ENCODE data around the gene NSMF. TPM values are rescaled to one million over a fixed set of nuclear protein-coding genes. Genes with fewer than 3 reads are reported as not detected.

Gene NSMF
- total and polyA plus RNA-seq, 2 donors (not counting 3 experiments of a cell fraction or from before 2014, with no cell fraction given): 43.3 to 53.7 TPM

DNA sequence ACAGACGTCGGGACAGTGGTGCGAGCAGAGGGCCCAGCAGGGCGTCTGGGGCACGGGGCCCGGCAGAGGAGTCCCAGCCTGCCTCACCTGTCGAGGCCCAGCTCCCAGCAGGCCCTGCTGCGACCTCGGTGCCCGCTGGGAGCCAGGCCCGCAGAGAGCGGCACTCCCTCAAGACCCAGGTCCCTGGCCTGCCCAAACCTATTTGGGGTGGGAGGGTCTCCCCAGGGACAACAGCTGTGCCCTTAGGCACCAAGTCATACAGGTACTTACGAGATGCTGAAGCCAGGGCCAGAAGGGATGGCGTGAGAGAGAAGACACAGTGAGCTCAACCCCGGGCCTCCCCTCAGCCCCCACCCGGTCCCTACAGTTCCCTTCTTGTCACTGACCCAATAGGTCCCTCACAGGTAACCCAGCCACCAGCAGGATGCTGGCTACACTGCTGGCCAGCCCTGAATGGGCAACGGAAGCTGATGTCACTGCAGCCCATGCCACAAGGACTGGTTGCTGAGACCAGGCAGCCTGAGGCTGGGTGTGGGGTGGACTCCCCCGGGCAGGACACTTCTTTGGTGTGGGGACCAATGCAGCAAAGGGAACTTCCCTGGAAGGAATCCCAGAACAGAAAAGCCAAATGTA, 3.7 kb downstream of the NSMF start:
- no peaks in the 10 kb centered on the region for H3K9me1 ChIP-seq (replicated peaks; ENCODE audit: control insufficient read depth, extremely low read depth, insufficient read depth, low read length)
- DNase-seq (ENCODE audit: low read depth, low spot score): no peak
- no peak for TF ChIP-seq FOS (IDR thresholded peaks at IDR 0.05; ENCODE audit: borderline replicate concordance, insufficient read depth, low read length)
- TF ChIP-seq MYC (IDR thresholded peaks at IDR 0.05; ENCODE audit: low read depth, low read length): no peak
- no peak for TF ChIP-seq JUN (IDR thresholded peaks at IDR 0.05; ENCODE audit: borderline replicate concordance, insufficient read depth, insufficient read length, low read depth)
- TF ChIP-seq POLR2A (IDR thresholded peaks at IDR 0.05; ENCODE audit: low read depth, low read length): no peak
- no peak for TF ChIP-seq GATA2 (IDR thresholded peaks at IDR 0.05; ENCODE audit: insufficient read depth, insufficient read length, low read depth, low read length)
- TF ChIP-seq, protein P1, sequence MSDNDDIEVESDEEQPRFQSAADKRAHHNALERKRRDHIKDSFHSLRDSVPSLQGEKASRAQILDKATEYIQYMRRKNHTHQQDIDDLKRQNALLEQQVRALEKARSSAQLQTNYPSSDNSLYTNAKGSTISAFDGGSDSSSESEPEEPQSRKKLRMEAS (IDR thresholded peaks at IDR 0.05; ENCODE audit: insufficient read depth, insufficient read length): no peak
- TF ChIP-seq CTCF (IDR thresholded peaks at IDR 0.05; ENCODE audit: extremely low read depth in 1 of 2, insufficient read depth in 1 of 2, low read depth in 1 of 2, low read length in 2 of 2): no peak
- dilution Hi-C loops (cut with MboI; ENCODE audit: extremely low pct_ligation_motif_present, low sequenced_read_pairs) (no loop called here), intact Hi-C loops (cut with micrococcal nuclease) (no loop called here)
- H3K27ac ChIP-seq (ENCODE audit: insufficient read depth, low read depth, low read length): no peak overlapping the region
- H3K4me1 ChIP-seq (ENCODE audit: control insufficient read depth, extremely low read depth, insufficient read depth, low read length): peaks cover 11% of the 10 kb centered on the region
- H3K36me3 ChIP-seq (ENCODE audit: control insufficient read depth in 2 of 2, extremely low read depth in 1 of 2, insufficient read depth in 2 of 2, low read length in 2 of 2): peaks cover 0 to 4% of the 10 kb centered on the region in 2 experiments
- FAIRE-seq: no peak
- no peak overlapping the region for H3K4me3 ChIP-seq (replicated peaks in 1 of 3; ENCODE audit: insufficient read depth in 1 of 3, low read depth in 1 of 3, low read length in 3 of 3)
- no peak overlapping the region for H2AFZ ChIP-seq (ENCODE audit: low read depth, low read length)
- H3K9ac ChIP-seq (replicated peaks; ENCODE audit: extremely low read depth, insufficient read depth, low read length): no peak overlapping the region
- no peaks in the 10 kb centered on the region for H3K9me3 ChIP-seq (replicated peaks; ENCODE audit: control insufficient read depth, insufficient read depth, low read length)
- peaks cover 9% of the 10 kb centered on the region for H3K79me2 ChIP-seq (ENCODE audit: control insufficient read depth, insufficient read depth, low read length)
- no peak overlapping the region for H3K4me2 ChIP-seq (ENCODE audit: insufficient read depth, low read length)
- ChIA-PET POLR2A (no interaction called here), CTCF (interaction anchor here (0.6 kb wide), 1 partner anchor 784 kb away, joined by 3 read pairs; no protein-coding TSS in a partner anchor)
- BruUV-seq (replicated peaks): no TSS peak
- H4K20me1 ChIP-seq (replicated peaks; ENCODE audit: control insufficient read depth, extremely low read depth, insufficient read depth, low read length): no peaks in the 10 kb centered on the region
- no peaks in the 10 kb centered on the region for H3K27me3 ChIP-seq (ENCODE audit: control insufficient read depth in 2 of 2, insufficient read depth in 2 of 2, low read length in 2 of 2)
